Stomach (tissue), 9 donors: Measurements from ENCODE around the gene RPL37A. TPM values are rescaled to one million over a fixed set of nuclear protein-coding genes. Genes with fewer than 3 reads are reported as not detected.

Experiments
- DNase-seq, 2 donors: peaks; one replicate each; pipeline versions ENCODE4 v3.0.0 to v3.0.0-alpha.2; 2013 to 2019
- H3K27ac ChIP-seq, 5 donors: fragments of 200-600 bp in 4 of 5; sonication (generic) in 4 of 5; one replicate each; pipeline ENCODE4 v1.5.1; 2013 to 2019; ENCODE audit warnings: mild to moderate bottlenecking in 1 of 5, moderate library complexity in 1 of 5
- H3K27me3 ChIP-seq, 3 donors: fragments of 200-600 bp; sonication (generic); one replicate each; pipeline ENCODE4 v1.5.1; 2017 to 2019; ENCODE audit warnings: mixed run types in 1 of 3
- H3K36me3 ChIP-seq, 4 donors: fragments of 200-600 bp; sonication (generic); 1 replicate in 3 of 4; 2 replicates in 1 of 4; pipeline ENCODE4 v1.5.1; 2016 to 2019
- H3K4me1 ChIP-seq, 4 donors: fragments of 200-600 bp; sonication (generic); one replicate each; pipeline ENCODE4 v1.5.1; 2016 to 2019
- H3K4me3 ChIP-seq, 4 donors: fragments of 200-600 bp; sonication (generic) in 3 of 4; one replicate each; pipeline ENCODE4 v1.5.1; 2016 to 2019; ENCODE audit warnings: mild to moderate bottlenecking in 1 of 4
- H3K9me3 ChIP-seq, 4 donors: fragments of 200-600 bp; sonication (generic); one replicate each; pipeline ENCODE4 v1.5.1; 2016 to 2019
- EP300 ChIP-seq: sonication (generic); formaldehyde crosslinking; IDR thresholded peaks from one replicate; pipeline ENCODE4 v1.6.1; 2017; ENCODE audit warnings: antibody characterized with exemption
- POLR2A ChIP-seq, 4 donors: fragments of 450-650 bp; IDR thresholded peaks; one replicate each; pipeline ENCODE4 v1.6.1; 2016; ENCODE audit warnings: antibody characterized with exemption in 4 of 4, control low read depth in 2 of 4, mild to moderate bottlenecking in 1 of 4, moderate library complexity in 1 of 4
- POLR2AphosphoS5 ChIP-seq, 3 donors: sonication (generic); formaldehyde crosslinking; IDR thresholded peaks; one replicate each; pipeline ENCODE4 v1.6.1; 2016; ENCODE audit warnings: antibody characterized with exemption in 3 of 3
- WGBS, 5 donors: extraction: QIAGEN DNeasy Blood & Tissue Kit in 3 of 5; methylation state at CpG; one replicate each; pipeline versions ENCODE4 v1.1.5 to v1.1.7; 2013 to 2018; 5-methylcytosine and 5-hydroxymethylcytosine counted together
- intact Hi-C: fragments of 100-400 bp; cut with DNase I; formaldehyde crosslinking; loops from one replicate; pipeline ENCODE4 v1.15.1; 2023; ENCODE audit warnings: low total_unique reads
- polyA plus RNA-seq, 3 donors: library from polyadenylated mRNA; stranded (reverse); fragments of 200-250 nt; gene quantifications; one replicate each; pipeline ENCODE4 v1.2.3, GENCODE V29; 2013
- total RNA-seq, 5 donors: library from RNA; depleted of rRNA; stranded (reverse); fragments of >200 nt; gene quantifications; one replicate each; pipeline versions ENCODE4 v1.1.0 to v1.2.3, GENCODE V29; 2014 to 2016
- TF ChIP-seq, protein P1 (sequence below), 7 experiments: fragments of 450-650 bp in 4 of 7; fragments of 200-600 bp in 3 of 7; sonication (generic) in 3 of 7; IDR thresholded peaks; one replicate each; pipeline ENCODE4 v1.5.1; 2016 to 2019; ENCODE audit warnings: antibody characterized with exemption in 7 of 7, control low read depth in 2 of 7, mild to moderate bottlenecking in 1 of 7
- donor health status: healthy with polysubstance abuse.
- donor health status: Bipolar disorder and iron deficiency.
- donor health status: healthy.

The RPL37A gene
- total and polyA plus RNA-seq, 8 donors: 115 to 5,853 (median 2,284) TPM

DNA sequence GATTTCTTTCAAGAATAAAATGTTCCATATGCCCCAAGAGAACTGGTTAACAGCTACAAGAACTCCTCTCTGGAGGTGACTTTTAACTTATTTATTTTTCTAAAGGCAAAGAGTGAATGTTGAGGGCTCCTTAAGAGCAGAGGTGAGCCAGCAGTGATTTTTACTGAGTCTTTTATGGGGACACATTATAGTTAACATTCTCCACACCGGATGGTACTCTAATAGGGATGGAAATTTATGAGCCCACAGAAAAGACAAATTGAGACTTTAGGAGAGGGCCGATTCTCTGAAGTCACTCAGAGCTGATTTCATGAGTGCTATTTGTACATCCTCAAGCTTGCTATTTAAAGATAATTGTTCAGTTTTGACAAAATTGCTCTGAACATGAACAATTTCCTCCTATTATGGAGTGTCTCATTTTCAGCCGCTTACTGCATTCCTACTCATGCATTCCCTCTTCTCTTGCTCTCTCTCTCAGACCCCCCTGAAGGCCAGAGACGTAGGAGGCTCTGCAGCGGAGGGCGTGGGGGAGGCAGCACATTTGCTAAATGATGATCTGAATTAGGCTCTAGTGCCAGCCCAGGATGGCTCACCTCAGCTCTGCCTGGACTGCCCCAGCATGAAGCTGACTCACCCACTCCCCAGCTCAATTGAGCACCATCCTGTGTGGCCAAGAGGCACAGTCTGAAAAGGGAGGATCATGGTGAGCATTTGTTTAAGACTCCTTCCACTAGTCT, 5.9 kb upstream of the RPL37A start:
- intact Hi-C loops: no loop called here
- peak in 1 of 2 donors; percentile 48 for DNase-seq
- 78 to 92% (median 82%) methylated on average over 6 of the region's 6 CpGs for WGBS, 5 donors
- H3K27me3 ChIP-seq: no peaks in the 10 kb centered on the region
- peaks cover 4 to 17% (median 6%) of the 10 kb centered on the region in 4 donors for H3K4me1 ChIP-seq
- H3K36me3 ChIP-seq: no peaks in the 10 kb centered on the region
- peak overlapping the region in 1 of 5 donors; percentile 14 for H3K27ac ChIP-seq
- H3K4me3 ChIP-seq: no peak overlapping the region
- no peak for TF ChIP-seq POLR2A (IDR thresholded peaks at IDR 0.05)
- TF ChIP-seq EP300: no peak
- no peak for TF ChIP-seq POLR2AphosphoS5 (IDR thresholded peaks at IDR 0.05)
- TF ChIP-seq, protein P1, sequence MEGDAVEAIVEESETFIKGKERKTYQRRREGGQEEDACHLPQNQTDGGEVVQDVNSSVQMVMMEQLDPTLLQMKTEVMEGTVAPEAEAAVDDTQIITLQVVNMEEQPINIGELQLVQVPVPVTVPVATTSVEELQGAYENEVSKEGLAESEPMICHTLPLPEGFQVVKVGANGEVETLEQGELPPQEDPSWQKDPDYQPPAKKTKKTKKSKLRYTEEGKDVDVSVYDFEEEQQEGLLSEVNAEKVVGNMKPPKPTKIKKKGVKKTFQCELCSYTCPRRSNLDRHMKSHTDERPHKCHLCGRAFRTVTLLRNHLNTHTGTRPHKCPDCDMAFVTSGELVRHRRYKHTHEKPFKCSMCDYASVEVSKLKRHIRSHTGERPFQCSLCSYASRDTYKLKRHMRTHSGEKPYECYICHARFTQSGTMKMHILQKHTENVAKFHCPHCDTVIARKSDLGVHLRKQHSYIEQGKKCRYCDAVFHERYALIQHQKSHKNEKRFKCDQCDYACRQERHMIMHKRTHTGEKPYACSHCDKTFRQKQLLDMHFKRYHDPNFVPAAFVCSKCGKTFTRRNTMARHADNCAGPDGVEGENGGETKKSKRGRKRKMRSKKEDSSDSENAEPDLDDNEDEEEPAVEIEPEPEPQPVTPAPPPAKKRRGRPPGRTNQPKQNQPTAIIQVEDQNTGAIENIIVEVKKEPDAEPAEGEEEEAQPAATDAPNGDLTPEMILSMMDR (IDR thresholded peaks at IDR 0.05): no peak
- no peaks in the 10 kb centered on the region for H3K9me3 ChIP-seq

DNA sequence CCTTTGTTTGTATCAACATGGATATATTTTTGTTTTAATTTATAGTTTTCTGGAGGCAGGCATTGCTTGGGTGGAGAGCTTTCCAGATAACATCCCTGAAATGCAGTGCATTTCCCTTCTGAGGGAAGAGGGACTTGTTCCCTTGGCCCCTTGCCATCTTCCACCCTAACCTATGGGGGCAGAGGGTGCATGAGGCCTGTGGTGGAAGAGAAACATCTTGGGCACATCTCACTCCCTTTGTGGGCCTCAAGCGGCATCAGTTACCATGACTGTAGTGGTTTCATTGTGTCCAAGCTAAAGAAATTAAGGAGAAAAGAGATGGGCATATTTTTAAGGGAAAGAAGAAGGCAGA, 5.3 kb upstream of the RPL37A start:
- Histone ChIP-seq H3K4me3 (no peak overlapping the region), H3K27me3 (no peaks in the 10 kb centered on the region), H3K4me1 (peaks cover 8 to 22% (median 10%) of the 10 kb centered on the region in 4 donors), H3K36me3 (no peaks in the 10 kb centered on the region), H3K9me3 (no peaks in the 10 kb centered on the region), H3K27ac (no peak overlapping the region)
- TF ChIP-seq EP300 (no peak), POLR2AphosphoS5 (IDR thresholded peaks at IDR 0.05) (no peak), POLR2A (IDR thresholded peaks at IDR 0.05) (no peak)
- TF ChIP-seq, protein P1 (IDR thresholded peaks at IDR 0.05): no peak
- 93 to 100% (median 96%) methylated on average over 1 of the region's 1 CpG for WGBS, 5 donors
- no peak for DNase-seq
- intact Hi-C loops: no loop called here

DNA sequence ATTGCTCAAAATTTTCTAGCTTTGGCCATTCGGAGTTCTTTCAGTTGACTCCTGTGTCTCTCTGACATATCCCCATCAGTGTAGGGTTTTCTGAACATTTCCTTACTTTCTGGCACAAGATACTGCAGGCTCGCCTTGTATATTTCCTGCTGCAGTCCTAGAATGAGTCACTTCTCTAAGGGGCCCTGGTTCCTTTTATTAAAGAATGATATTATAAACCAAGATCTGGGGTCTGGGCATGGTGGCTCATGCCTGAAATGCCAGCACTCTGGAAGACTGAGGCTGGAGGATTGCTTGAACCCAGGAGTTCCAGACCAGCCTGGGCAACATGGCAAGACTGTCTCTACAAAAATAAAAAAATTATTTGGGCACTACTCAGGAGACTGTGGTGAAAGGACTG, 3.0 kb upstream of the RPL37A start:
- Histone ChIP-seq H3K36me3 (peaks cover 9 to 10% (median 10%) of the 10 kb centered on the region in 4 donors), H3K4me3 (no peak overlapping the region), H3K27me3 (no peaks in the 10 kb centered on the region), H3K9me3 (no peaks in the 10 kb centered on the region), H3K27ac (no peak overlapping the region), H3K4me1 (peaks cover 21 to 37% (median 24%) of the 10 kb centered on the region in 4 donors)
- DNase-seq: no peak
- 59 to 72% (median 70%) methylated on average over 2 of the region's 2 CpGs for WGBS, 5 donors
- TF ChIP-seq POLR2A (IDR thresholded peaks at IDR 0.05): no peak
- no peak for TF ChIP-seq POLR2AphosphoS5 (IDR thresholded peaks at IDR 0.05)
- TF ChIP-seq, protein P1 (IDR thresholded peaks at IDR 0.05): no peak
- no peak for TF ChIP-seq EP300
- intact Hi-C loops: no loop called here

DNA sequence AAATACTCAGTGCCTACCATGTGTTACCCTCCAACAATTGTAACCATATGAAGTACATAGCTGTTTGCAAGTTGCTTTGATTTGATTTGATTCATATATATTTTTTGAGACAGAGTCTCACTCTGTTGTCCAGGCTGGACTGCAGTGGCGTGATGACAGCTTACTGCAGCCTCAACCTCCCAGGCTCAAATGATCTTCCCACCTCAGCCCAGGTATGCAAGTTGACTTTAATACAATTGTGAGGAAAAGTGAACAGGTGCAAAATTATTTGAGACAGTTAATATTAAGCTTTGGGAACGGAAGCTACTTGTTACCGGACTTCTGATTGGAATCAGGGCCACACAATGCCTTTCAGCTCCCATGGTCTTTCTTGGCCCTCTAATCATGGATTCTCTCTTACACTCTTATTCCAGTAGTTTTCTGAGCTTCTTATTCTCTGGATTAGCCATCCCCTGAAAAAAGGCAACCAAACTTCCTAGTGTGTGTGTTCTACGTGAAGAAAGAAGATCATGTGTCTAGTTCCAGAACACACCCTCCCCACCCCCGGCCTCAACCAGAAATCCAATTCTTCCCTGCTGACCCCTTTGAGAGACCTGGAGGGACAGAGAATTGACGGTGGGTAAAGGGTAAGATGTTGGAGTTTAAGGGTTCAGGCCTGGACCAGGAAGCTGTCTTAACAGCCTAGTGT, 1.1 kb upstream of the RPL37A start:
- Histone ChIP-seq H3K4me1 (peaks cover 29 to 46% (median 39%) of the 10 kb centered on the region in 4 donors), H3K4me3 (peak overlapping the region; percentile 64 to 95 (median 86)), H3K9me3 (no peaks in the 10 kb centered on the region), H3K27me3 (no peaks in the 10 kb centered on the region), H3K27ac (peak overlapping the region in 4 of 5 donors; percentile 84 to 89 (median 85)), H3K36me3 (peaks cover 27 to 29% (median 28%) of the 10 kb centered on the region in 4 donors)
- intact Hi-C loops: no loop called here
- no peak for DNase-seq
- 81 to 87% (median 84%) methylated on average over 6 of the region's 6 CpGs for WGBS, 5 donors
- TF ChIP-seq, protein P1 (IDR thresholded peaks at IDR 0.05): no peak
- TF ChIP-seq EP300 (no peak), POLR2A (IDR thresholded peaks at IDR 0.05) (no peak), POLR2AphosphoS5 (IDR thresholded peaks at IDR 0.05) (no peak)
